ENCODE measurements around the gene IL18R1.

IL18R1 gene

DNA sequence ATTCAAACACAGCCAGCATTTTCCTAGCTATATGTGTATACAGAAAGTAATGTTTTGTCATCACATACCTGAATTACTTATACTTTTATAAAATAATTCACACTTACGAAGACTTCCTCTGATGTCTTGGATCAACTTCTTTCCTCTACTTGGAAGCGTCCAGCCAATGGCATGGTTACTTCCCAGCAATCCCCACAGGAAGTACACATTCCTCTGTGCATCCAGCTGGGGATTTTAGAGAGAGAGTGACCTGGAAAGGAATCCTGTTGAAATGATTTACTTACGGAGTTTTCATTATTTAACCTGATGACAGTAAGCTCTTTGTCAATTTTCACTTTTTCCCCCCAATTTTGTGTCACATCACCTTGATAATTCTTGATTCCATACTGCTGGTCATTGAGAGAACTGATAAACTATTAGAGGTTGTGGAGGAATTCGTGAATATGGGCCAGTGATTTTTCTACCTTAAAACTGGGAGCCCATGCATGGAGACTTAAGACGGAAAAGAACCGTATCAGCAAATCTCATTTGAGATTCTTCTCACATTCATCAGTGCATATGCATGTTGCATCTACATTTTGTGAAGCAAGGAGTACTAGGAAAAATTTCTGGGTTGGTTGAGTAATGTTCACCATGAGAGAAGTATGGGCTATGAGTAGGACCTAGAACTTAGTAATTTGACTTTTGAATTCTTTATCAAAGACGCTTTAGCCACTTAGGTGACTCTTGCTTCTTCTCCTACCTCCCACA, 9.0 kb upstream of the IL18R1 start:
- no peak for DNase-seq

DNA sequence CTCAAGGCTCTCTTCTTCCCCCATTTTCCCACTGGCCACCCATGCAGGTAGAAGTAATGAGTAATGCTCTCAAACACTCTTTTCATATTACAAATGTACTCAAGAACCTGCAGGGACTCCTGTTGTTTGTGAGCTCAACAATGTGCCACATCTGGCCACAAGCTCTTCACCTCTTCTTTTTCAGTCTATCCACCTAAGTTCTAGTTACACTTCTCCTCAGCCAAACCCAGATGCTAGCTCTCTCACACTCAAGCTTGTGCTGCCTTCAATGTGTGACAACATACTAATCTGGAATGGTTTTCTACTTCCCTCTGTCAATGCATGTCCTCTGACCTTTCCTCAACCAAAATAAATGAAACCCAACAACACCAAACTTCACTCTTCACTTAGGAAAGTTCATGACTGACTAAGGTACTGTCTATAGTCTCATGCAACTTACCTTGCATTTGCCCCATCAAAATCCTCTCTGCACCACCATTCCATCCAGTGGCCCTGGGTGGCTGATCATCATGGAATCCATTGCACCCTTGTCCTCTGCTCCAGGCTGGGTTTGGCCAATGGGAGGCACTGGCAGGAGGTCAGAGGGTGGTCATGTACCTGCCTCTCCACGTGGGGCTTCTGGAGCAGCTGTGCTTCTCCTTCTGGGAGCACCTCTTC, 5.3 kb upstream of the IL18R1 start:
- DNase-seq, result no peak

DNA sequence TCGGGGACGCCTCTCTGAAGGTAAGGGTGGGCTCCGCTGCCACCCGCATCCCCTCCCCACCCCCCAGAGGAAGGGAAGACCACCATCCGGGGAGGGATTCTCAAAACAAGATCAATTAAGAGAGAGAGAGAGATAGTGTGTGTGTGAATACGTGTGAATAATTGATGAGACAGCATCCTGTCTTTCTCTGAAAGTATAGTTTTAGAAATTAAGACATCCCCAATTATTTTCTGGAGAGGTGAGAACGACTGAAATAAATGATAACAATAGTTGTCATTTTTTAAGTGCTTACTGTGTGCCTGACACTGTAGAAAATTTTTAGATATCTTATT, 751 bp downstream of the IL18R1 start:
- no peak for DNase-seq

DNA sequence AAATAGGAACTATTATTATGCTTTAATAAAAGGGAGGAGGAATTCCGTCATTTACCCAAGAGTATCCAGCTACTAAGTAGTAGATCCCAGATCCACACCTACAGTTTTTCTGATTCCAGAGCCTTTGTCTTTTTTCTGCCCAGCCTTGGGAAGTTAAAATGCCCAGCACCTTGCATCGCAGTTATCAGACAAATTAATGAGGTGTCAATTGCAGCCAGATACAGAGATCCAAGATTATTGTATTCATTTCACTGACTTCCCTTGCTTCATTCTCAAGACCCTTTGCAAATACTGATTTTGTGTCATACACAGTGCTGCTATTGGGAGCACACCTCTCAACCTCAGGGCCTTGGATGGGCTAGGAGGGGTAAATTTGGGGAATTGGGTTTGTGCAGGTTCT, 1.1 kb downstream of the IL18R1 start:
- no peak for DNase-seq

DNA sequence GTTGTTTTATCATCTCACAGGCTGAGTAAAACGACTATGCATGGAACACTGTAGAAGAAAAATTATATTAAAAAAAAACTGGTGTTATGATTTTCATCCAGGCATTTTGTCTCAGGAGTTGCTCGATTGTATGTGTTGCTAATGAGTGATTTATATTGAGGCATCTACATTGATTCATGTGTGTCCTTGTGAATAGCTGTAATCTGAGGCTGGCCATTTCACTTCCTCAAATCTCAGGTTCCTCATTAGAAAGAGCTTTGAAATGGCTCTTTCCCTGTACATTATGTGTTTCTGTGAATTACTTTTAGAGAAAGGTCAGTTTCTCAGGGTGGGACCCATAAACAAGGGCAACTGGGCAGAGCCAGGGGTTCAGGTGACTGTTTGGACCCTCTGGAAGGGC, 2.3 kb downstream of the IL18R1 start:
- no peak for DNase-seq

DNA sequence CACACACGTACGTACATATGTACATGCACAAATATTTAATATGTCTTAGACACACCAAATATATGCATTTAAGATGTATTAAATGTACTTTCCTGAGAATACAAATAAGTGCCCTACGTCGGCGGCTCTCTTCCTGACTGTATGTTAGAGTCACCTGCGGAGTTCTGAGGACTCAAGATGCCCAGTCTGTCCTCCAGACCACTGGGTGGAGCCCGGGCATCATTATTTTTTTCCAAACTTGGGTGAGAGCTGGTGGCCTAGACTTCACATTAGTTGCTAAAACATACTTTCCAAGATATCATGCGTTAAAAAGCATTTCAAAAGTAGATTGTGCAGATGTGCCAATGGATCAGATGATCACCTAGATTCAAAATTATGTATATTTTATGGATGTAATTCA, 2.9 kb downstream of the IL18R1 start:
- no peak for DNase-seq

DNA sequence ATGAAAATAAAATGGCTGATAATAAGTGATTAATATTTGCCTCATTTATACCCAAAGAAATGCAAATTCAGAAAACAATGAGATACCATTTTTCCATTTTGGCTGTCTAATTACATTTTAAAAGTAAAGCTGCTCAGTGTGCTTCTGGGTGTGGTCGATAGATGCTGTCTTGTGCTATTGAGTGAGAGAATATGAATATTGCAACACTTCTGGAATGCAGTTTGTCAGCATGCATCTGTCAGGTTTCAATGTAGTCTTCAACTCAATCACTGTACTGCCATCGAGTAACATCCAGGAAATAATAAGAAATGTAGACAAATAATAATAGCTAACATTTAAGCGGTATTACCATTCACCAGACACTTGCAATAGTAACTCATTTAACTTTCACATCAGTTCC, 3.9 kb downstream of the IL18R1 start:
- no peak for DNase-seq

DNA sequence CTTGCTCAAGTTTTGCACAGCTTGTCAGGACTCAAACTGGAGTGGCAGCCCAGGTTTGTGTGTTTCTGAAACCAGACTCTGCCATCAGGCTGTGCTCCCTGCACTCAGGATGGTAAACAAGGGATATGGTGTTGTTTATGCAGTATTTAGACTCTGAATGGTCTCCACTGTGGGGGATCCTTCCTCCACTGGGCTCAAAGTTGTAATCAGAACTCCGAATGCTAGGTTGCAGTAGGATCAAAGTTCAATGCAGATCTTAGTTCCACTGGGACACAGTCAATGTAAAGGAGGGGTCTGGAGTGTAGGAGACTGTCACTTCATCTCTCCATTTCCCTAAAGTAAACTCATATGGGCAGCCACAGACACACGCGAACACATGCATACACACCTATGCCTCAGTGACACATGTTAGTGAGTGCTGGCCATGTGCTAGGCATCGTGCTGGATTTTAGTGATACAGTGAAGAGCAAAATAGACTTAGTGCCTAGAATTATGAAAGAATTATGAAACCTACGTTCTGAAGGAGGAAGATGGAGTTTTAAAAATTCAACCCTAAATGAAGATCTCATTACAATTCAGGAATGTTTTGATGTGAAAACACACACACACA, 6.1 kb downstream of the IL18R1 start:
- no peak for DNase-seq

DNA sequence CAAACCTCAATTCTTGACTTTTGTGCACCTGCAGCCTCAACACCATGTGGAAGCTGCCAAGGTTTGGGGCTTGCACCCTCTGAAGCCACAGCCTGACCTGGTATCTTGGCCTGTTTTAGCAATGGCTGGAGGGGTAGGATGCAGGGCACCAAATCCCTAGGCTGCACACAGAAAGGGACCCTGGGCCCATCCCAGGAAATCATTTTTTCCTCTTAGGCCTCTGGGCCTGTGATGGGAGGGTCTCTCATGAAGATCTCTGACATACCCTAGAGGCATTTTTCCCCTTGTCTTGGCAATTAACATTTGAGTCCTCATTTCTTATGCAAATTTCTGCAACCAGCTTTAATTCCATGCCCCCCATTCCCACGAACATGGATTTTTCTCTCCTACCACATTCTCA, 10.2 kb downstream of the IL18R1 start:
- no peak for DNase-seq

DNA sequence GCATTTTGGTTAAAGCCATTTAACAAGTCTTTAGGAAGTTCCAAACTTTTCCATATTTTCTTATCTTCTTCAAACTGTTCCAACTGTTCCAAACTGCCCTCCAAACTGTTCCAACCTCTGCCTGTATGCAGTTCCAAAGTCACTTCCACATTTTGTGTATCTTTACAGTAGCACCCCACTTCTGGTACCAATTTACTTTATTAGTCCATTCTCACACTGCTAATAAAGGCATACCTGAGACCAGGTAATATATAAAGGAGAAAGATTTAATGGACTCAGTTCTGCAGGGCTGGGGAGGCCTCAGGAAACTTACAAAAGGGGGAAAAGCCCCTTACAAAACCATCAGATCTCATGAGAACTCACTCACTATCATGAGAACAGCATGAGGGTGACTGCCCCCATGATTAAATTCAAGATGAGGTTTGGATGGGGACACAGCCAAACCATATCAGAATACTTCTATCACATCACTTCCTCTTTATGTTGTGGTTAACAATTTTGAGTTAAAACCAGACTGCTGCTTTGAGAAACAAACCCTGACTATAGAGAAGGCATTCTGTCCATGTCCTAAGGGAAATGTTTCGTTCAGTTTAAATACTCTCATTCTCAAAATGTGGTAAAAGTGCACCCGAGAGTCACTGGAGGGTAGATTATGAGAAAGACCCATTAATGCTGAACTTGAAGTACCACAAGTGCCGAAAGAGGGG, 11.0 kb downstream of the IL18R1 start:
- no peak for DNase-seq

DNA sequence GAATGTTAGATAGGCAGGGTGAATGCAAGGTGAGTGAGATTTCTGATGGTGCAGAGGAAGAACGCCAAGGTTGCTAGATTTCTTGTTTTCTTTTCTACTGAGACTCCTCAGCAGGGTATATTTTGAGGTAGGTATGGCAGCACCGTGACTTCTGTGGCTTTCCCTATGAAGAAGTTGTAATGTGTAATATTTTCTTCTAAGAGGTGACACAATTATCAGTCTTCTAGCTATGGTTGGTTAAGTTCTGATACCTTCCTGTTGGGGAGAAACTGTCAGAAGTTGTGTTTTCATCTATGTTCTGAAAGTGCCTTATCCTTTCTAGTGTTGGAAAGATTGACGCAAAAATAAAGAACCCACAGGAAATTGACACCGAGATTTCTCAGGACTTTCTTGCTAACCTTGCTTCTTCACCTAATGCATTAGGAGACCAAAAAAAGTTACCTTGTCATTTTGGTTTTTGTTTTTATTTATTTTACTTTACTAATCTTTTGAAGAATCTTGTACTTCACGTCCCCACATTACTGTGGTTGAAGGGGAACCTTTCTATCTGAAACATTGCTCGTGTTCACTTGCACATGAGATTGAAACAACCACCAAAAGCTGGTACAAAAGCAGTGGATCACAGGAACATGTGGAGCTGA, 11.9 kb downstream of the IL18R1 start:
- no peak for DNase-seq

DNA sequence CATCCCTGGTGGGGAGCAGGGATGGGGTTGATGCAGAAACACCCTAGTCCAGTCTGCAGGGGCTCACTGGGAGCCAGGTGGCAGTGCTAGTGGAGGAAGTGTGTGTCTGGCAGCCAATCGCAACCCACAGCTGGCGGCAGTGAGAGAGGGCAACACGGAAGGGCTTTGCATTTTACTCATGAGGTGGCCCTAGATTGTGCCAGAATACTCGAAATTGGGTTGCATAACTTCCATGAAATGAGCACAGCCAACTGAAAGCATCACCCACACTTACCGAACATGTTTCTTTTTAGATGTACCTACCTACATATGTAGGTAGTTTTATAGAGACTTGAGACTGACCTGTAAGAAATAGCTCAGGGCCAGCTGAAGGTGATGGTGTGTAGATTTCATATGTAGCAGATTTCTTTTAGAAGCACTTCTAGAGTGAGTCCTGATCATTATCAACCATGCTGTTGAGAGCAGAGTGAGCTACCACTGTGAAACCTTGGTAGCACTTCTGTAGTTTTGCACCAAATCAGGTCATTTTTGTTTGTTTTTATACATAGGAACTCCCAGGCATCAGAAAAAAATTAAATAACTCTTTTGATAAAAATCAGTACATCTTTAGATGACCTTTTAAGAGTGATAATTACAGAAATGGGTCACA, 13.0 kb downstream of the IL18R1 start:
- no peak for DNase-seq

DNA sequence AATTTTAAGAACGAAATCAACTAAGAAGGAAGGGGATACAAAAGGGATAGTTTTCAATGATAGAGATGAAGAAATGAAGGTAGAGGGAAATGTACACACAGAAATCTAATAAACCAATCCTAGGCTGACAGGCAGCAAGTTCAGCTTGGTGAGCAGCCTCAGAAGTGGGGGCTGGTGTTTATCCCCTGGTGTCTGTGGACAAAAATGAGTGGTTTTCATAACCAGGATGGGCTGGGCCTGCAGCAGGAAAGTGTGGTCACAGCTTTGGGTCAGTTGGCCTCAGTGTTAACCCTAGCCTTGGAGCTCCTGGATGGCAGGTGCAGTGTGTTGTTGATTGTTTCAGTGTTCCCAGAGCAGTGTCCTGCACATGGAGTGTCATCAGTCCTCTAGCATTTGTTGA, 14.3 kb downstream of the IL18R1 start:
- DNase-seq, result no peak

DNA sequence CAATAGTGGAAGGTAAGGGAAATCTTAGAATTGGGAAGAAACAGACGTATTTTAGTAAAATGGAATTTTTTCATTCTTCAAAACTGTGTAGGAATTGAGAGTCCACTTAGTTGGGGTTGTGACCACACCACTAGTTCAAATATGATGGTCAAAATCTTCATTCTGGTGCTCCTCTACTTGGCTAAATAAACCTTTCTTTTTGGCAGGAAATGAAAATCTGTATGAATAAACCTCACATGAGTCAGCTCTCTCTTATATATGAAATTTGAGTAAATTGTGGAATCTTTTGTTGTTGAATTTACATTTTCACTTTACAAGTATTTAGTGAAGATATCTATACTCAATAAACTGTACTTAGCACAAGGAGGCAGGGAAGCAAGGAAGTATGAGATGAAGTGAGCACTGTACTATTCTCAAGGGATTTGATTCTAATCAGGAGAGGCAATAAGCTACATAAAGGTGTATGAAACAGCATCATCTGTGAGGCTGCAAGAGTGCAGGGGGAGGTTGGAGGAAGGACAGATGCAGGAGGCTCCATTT, 20.5 kb downstream of the IL18R1 start:
- no peak for DNase-seq

DNA sequence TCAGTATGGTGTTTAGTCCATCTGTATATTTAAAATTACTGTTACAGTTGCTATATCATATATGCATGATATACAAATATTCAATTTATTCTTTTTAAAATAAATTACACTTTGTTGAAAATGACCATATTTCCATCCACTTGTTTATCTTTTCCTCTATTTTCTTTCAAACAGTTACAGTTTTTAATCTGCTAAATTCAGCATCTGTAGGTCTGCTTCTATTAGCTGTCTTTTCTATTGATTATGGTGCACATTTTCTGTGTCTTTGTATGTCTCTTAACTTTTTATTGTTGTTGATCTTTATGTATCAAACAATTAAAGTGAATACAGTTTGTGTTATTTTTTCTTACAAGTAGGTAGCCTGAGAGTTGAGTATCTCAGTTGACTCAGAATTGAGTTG, 28.1 kb downstream of the IL18R1 start:
- DNase-seq, result no peak

DNA sequence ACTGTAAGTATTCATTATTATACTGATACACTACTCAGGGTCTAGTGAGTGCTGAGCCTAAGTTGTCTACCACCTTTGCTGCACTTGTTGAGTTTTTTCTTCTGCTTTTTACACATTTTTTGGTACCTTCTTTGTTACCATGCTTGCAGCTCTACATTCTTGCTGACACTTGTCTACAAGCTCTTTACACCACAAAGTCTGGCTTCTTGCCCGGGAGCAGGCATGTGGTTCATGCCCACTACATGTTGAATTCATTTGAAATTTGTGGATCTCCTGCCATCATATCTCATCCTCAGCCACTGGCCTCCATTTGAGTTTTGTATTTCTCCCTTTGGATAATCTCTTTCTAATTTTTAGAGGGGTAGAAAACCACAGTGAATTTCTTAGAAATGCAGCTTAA, 29.9 kb downstream of the IL18R1 start:
- DNase-seq, result no peak

DNA sequence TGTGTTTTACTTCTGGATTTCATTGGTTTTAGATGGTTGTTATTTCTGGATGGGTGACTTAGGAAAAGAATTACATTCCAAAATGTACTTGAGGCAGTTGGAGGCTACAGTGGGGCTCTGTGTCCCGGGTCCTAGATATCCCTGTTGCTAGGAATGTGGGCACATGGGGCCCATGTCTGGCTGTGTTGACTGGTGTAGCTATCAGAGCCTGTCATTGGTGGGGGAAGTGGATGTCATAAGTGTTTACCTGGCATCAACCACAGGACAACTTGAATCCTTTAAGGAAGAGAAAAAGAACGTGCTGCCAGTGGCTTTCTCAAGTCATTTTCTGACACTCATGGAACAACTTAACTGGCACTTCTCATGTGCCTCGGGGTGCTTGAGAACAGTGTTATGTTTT, 30.4 kb downstream of the IL18R1 start:
- no peak for DNase-seq

DNA sequence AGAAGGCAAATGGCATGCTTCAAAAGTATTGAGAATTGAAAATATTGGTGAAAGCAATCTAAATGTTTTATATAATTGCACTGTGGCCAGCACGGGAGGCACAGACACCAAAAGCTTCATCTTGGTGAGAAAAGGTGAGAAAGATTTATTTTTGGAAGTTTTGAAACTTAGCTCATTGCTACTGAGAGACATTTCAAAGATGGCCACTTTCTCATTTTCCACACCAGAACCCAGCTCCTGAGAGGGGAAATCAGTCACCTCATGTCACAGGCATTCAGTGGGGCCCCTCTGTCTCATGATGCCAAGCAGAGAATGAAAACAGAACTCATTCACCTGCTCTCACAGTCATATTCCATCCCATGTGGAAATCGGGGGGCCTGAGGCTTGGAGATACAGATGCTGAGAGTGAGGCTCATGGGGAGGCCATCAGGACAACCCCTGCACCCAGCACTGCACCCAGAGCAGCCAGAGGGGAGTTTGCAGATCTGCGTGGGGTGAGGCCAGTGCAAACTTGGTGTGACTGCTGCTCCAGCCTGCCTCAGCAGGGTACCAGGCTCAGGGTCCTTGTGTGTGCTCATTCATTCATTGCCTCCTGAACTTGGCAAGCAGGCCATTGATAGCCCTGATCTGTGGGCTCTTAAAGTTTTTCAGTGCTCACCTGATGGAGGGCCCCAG, 31.4 kb downstream of the IL18R1 start:
- no peak for DNase-seq

DNA sequence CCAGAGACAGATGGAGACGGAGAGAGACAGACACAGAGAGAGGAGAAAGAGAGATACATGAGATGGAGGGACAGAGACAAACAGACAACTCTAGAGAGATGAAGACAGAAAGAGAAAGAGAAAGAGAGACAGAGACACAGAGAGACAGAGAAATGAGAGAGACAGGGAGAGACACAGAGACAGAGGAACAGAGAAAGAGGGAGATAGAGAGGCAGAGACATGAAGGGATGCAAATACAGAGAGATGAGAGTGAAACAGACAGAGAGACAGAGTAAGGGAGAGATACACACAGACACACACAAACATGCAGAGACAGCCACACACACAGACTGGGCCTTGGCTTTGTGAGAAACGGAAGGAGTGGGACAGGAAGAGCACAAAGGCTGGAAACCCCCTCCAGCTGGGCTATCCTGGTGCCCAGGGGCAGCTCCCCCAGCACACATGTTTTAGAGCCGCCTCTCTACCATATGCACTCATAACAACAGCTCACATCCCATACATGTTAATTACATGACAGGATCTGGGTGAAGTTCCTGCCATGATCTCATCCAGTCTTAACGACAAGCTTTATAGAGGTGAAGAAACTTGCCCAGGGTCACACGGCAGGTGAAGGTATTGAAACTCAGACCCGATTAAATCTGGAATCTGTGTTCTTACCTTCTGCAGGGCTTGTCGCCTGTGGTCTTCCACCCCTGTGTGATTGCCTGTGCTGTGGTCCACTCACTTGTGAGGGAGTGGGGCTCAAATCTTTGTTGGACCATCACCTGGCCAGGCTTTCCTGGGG, 32.4 kb downstream of the IL18R1 start:
- no peak for DNase-seq

DNA sequence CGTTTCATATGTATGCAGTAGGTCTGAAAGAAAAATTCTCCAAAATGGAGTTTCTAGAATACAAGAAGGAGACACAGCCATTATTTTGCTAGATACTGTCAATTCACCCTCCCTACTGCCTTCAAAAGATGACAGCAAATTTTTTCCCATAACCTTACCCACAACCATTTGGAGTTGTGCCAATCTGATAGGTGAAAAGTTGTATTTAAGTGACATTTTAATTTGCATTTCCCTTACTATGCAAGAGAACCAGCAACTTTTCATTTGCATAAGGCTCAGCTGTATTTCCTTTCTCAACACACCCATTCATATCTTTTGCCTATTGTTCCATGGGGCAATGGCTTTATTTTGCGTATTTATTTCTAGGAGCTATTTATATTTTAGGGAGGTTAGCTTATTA, 36.0 kb downstream of the IL18R1 start:
- DNase-seq, result no peak

DNA sequence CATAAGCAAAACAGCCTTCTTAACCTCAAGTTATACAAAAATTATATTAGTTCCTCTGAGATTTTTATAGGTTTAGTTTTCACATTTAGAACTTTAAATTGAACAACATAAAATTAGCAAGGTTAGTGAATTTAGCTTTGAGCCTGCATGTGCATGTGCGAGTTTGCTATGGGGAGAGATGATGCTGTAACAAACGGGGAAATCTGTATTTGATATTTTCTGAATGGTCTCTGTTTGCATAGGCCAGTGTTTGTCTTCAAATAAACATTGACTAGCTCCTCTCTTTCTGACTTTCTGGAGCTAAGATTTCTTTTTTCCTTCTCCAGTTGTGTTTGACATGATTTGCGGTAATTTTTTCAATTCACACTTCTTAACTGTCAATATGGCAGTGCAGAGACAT, 36.5 kb downstream of the IL18R1 start:
- DNase-seq, result no peak
